Panc1 (cell line): ENCODE data around the gene EYA2. TPM values are rescaled to one million over a fixed set of nuclear protein-coding genes. Genes with fewer than 3 reads are reported as not detected.

Experiments
- ATAC-seq: fragments of 200-7000 bp; cut with Tn5 transposase; 2 replicates; pipeline ENCODE4 v1.9.1; 2020; ENCODE audit warnings: mild to moderate bottlenecking, moderate library complexity
- BruUV-seq: library from RNA; stranded (reverse); fragments of 400-500 nt; replicated peaks from 2 replicates; lab custom pipeline; 2021; lab: Mats Ljungman, UMichigan
- CTCF ChIA-PET: fragments of 300-600 bp; sonication (Branson Sonifier 250); formaldehyde crosslinking; loops from one replicate; lab custom pipeline; 2022; ENCODE audit warnings: antibody characterized with exemption; lab: Charles Lee
- POLR2A ChIA-PET: fragments of 300-600 bp; sonication (Branson Sonifier 250); formaldehyde crosslinking; loops from one replicate; lab custom pipeline; 2022; ENCODE audit warnings: antibody characterized with exemption; lab: Charles Lee
- DNase-seq: peaks from one replicate; pipeline ENCODE4 v3.0.0-alpha.2; 2010; ENCODE audit warnings: low read depth, low spot score
- H3K27ac ChIP-seq: 2 replicates; pipeline ENCODE4 v1.5.1; 2011; ENCODE audit warnings: mild to moderate bottlenecking, low read length, inconsistent platforms
- H3K27me3 ChIP-seq: fragments of 200-500 bp; sonication (Bioruptor generic); 2 replicates; pipeline ENCODE4 v1.6.0; 2014; ENCODE audit warnings: low read length, inconsistent platforms; ENCODE audit not compliant: control insufficient read depth, insufficient read depth
- H3K36me3 ChIP-seq: fragments of 200-500 bp; sonication (Bioruptor generic); 2 replicates; pipeline ENCODE4 v1.5.1; 2014; ENCODE audit warnings: inconsistent platforms, mild to moderate bottlenecking, low read length, moderate library complexity; ENCODE audit not compliant: control insufficient read depth, insufficient read depth
- H3K4me1 ChIP-seq: 2 replicates; pipeline ENCODE4 v1.5.1; 2011; ENCODE audit warnings: inconsistent platforms, mild to moderate bottlenecking, low read length, moderate library complexity; ENCODE audit not compliant: control insufficient read depth, insufficient read depth
- H3K4me3 ChIP-seq, 2 experiments: 2 replicates each; pipeline ENCODE4 v1.5.1; 2011 to 2012; ENCODE audit warnings: low read depth in 2 of 2, low read length in 2 of 2, mild to moderate bottlenecking in 2 of 2, inconsistent platforms in 1 of 2, moderate library complexity in 1 of 2
- H3K9me3 ChIP-seq: fragments of 200-500 bp; sonication (Bioruptor generic); 2 replicates; pipeline ENCODE4 v1.5.1; 2014; ENCODE audit warnings: low read depth, mild to moderate bottlenecking, inconsistent platforms, low read length, moderate library complexity; ENCODE audit not compliant: control insufficient read depth, insufficient read depth
- POLR2AphosphoS5 ChIP-seq: IDR thresholded peaks from 2 replicates; pipeline ENCODE4 v1.6.1; 2012; ENCODE audit warnings: mild to moderate bottlenecking, low read depth, low read length, moderate library complexity
- REST ChIP-seq, 2 experiments: IDR thresholded peaks; 2 replicates each; pipeline ENCODE4 v1.6.1; 2011 to 2012; ENCODE audit warnings: low read depth in 2 of 2, control low read depth in 1 of 2, low read length in 1 of 2, mild to moderate bottlenecking in 1 of 2, moderate library complexity in 1 of 2; ENCODE audit not compliant: insufficient read depth in 1 of 2
- SIN3A ChIP-seq: IDR thresholded peaks from 2 replicates; pipeline ENCODE4 v1.6.1; 2012; ENCODE audit warnings: low read depth, mild to moderate bottlenecking, low read length, moderate library complexity, borderline replicate concordance; ENCODE audit not compliant: insufficient read depth
- TCF7L2 ChIP-seq: IDR thresholded peaks from 2 replicates; pipeline ENCODE4 v1.6.1; 2011; ENCODE audit warnings: mild to moderate bottlenecking, low read depth, low read length, inconsistent platforms
- in situ Hi-C: cut with HindIII; loops from 2 replicates; pipeline ENCODE4 v1.10.0; 2016; ENCODE audit warnings: low sequenced_read_pairs, low pct_unique_long_range_greater_than_20kb
- intact Hi-C: fragments of 100-400 bp; cut with micrococcal nuclease; formaldehyde crosslinking; loops from one replicate; pipeline ENCODE4 v1.10.0; 2022; ENCODE audit not compliant: unreplicated experiment
- total RNA-seq: library from RNA; stranded (reverse); gene quantifications from one replicate; pipeline ENCODE4 v1.2.1, GENCODE V29; 2021; ENCODE audit not compliant: unreplicated experiment
- TF ChIP-seq, protein P1 (sequence below): fragments of 450-650 bp; IDR thresholded peaks from 2 replicates; pipeline ENCODE4 v1.5.1; 2017; ENCODE audit warnings: mild to moderate bottlenecking

EYA2 gene
- total RNA-seq, 1 experiment from 2014 or later, result 1.9 TPM

DNA sequence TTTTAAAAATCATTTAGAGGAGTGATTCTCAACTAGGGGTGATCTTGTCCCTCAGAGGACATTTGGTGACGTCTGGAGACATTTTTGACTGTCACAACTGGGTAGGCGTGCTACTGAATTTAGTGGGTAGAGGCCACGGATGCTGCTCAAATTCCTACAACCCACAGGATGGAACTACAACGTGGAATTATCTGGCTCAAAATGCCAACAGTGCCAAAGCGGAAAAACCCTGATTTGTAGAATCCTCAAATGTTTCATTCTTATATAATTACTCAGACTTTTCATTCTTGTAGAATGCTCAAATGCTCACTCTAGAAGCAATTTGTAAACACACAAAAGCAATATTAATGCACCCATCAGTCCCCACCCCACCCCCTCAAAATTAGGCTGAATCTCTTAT lies 232.1 kb downstream of the EYA2 start:
- intact Hi-C loops (no loop called here), in situ Hi-C loops (no loop called here)
- POLR2A ChIA-PET, result no interaction called here

GRCh38 chr20:47127546-47127945 lies 232.9 kb downstream of the EYA2 start:
- no peak overlapping the region for H3K27ac ChIP-seq
- no peak for DNase-seq
- in situ Hi-C loops, result no loop called here
- no peak overlapping the region for H3K4me3 ChIP-seq
- TF ChIP-seq, protein P1, sequence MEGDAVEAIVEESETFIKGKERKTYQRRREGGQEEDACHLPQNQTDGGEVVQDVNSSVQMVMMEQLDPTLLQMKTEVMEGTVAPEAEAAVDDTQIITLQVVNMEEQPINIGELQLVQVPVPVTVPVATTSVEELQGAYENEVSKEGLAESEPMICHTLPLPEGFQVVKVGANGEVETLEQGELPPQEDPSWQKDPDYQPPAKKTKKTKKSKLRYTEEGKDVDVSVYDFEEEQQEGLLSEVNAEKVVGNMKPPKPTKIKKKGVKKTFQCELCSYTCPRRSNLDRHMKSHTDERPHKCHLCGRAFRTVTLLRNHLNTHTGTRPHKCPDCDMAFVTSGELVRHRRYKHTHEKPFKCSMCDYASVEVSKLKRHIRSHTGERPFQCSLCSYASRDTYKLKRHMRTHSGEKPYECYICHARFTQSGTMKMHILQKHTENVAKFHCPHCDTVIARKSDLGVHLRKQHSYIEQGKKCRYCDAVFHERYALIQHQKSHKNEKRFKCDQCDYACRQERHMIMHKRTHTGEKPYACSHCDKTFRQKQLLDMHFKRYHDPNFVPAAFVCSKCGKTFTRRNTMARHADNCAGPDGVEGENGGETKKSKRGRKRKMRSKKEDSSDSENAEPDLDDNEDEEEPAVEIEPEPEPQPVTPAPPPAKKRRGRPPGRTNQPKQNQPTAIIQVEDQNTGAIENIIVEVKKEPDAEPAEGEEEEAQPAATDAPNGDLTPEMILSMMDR, result no peak
- TF ChIP-seq REST (IDR thresholded peaks at IDR 0.05; ENCODE audit: insufficient read depth in 1 of 2, low read depth in 2 of 2, low read length in 1 of 2), result no peak
- H3K27me3 ChIP-seq, result no peaks in the 10 kb centered on the region
- H3K36me3 ChIP-seq, result no peaks in the 10 kb centered on the region
- no peaks in the 10 kb centered on the region for H3K9me3 ChIP-seq
- ChIA-PET POLR2A (no interaction called here), CTCF (no interaction called here)
- no TSS peak for BruUV-seq
- intact Hi-C loops, result no loop called here
- H3K4me1 ChIP-seq, result no peaks in the 10 kb centered on the region
- no peak for ATAC-seq

More for the DNA sequence above, 232.1 kb downstream of the EYA2 start:
- no peak overlapping the region for H3K4me3 ChIP-seq
- DNase-seq, result no peak
- CTCF ChIA-PET, result no interaction called here
- TF ChIP-seq, protein P1, result no peak
- TF ChIP-seq TCF7L2 (no peak), SIN3A (no peak), REST (IDR thresholded peaks at IDR 0.05; ENCODE audit: insufficient read depth in 1 of 2, low read depth in 2 of 2, low read length in 1 of 2) (no peak), POLR2AphosphoS5 (no peak)
- no peaks in the 10 kb centered on the region for H3K27me3 ChIP-seq
- ATAC-seq, result no peak
- H3K27ac ChIP-seq, result no peak overlapping the region
- H3K36me3 ChIP-seq, result no peaks in the 10 kb centered on the region
- H3K9me3 ChIP-seq, result no peaks in the 10 kb centered on the region
- BruUV-seq, result no TSS peak
- H3K4me1 ChIP-seq, result no peaks in the 10 kb centered on the region
